Measurements from ENCODE around the gene RTL10. TPM values are rescaled to one million over a fixed set of nuclear protein-coding genes. Genes with fewer than 3 reads are reported as not detected.

RTL10 gene
- total and polyA plus RNA-seq, 2 of the 8 experiments (the other 6 are each of a cell fraction or from before 2014, with no cell fraction given): 11.5 to 18.8 TPM

DNA sequence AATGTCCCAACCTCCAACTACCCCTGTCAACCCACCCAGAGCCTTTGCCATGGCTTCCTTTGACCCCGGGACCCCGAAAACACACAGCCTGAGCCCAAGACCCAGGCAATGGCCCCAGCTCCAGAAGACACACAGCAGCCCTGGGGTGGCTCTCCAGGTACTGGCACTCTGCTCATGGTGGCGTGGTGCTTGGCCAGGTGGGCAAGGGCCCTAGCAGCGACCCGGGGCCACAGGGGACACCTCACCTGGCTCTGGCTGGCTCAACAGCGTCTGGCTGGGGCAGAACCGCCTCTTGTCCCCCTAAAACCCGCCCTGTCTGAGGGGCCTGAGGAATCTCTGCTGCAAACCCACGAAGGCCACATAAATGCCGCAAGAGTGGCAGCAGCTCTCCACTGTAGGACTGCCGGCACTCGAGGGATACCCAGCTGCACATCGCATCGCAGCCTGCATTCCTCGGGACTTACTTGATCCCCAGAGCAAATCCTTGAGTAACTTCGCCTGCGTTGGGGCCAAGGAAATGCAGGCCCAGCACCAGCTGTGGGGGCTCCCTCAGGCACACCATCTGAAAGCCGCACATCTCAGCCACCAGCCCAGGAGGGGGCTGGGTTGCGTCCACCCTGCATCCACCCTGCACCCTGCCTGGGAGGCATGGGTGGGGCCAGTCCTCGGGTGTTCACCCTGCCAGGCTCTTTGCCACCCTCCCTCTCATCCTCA, 23.1 kb upstream of the RTL10 start (continued):
- TF ChIP-seq HDAC6 (IDR thresholded peaks at IDR 0.05; ENCODE audit: low read depth, low read length) (no peak), KDM1A (IDR thresholded peaks at IDR 0.05; ENCODE audit: borderline replicate concordance, low read length) (no peak), NANOG (IDR thresholded peaks at IDR 0.05; ENCODE audit: insufficient read depth, low read depth, low read length, poor library complexity, severe bottlenecking) (no peak), TCF12 (IDR thresholded peaks at IDR 0.05; ENCODE audit: low read depth, low read length) (no peak), CTBP2 (IDR thresholded peaks at IDR 0.05; ENCODE audit: borderline replicate concordance, insufficient read depth, insufficient read length, low read length) (no peak), SP2 (IDR thresholded peaks at IDR 0.05; ENCODE audit: low read length) (no peak)
